GM21526 (cell line): ENCODE measurements around the gene ASB4.
"Not testable (repeated sequence)": the region's sequence is repeated elsewhere in the genome, so short reads cannot be mapped to it uniquely, and the experiment has no call there.

Source experiments
- ATAC-seq: cut with Tn5 transposase; IDR thresholded peaks from one replicate; pipeline ENCODE4 v1.9.1; 2021; ENCODE audit warnings: moderate library complexity; ENCODE audit not compliant: unreplicated experiment, low FRiP score

ASB4 gene

GRCh38 chr7:95485391-95486123, at the start of gene ASB4:
Gene ASB4 (plus strand): TSS chr7:95485943. CDS start chr7:95485972, 29 bp downstream.
- ATAC-seq: no peak

GRCh38 chr7:95436407-95436806, 49.3 kb upstream of the ASB4 start:
- no peak for ATAC-seq

- no peak for ATAC-seq
Measured at GRCh38 chr7:95440394-95441038, 45.2 kb upstream of the ASB4 start.

GRCh38 chr7:95441042-95441823, 44.5 kb upstream of the ASB4 start:
- ATAC-seq: no peak

GRCh38 chr7:95444796-95445195, 40.9 kb upstream of the ASB4 start:
- ATAC-seq: no peak

GRCh38 chr7:95446618-95447017, 39.1 kb upstream of the ASB4 start:
- no peak for ATAC-seq

- no peak for ATAC-seq
Measured at GRCh38 chr7:95454438-95455045, 31.2 kb upstream of the ASB4 start.

GRCh38 chr7:95457947-95458346, 27.8 kb upstream of the ASB4 start:
- ATAC-seq: no peak

GRCh38 chr7:95460653-95461052, 25.1 kb upstream of the ASB4 start:
- ATAC-seq: not testable (repeated sequence)

- ATAC-seq: no peak
Measured at GRCh38 chr7:95467912-95468607, 17.7 kb upstream of the ASB4 start.

- no peak for ATAC-seq
Measured at GRCh38 chr7:95469187-95469586, 16.6 kb upstream of the ASB4 start.

GRCh38 chr7:95469848-95470247, 15.9 kb upstream of the ASB4 start:
- ATAC-seq: no peak

- peak; percentile 99 for ATAC-seq
Measured at GRCh38 chr7:95470452-95470851, 15.3 kb upstream of the ASB4 start.

GRCh38 chr7:95471071-95471470, 14.7 kb upstream of the ASB4 start:
- ATAC-seq: no peak

GRCh38 chr7:95472581-95473161, 13.1 kb upstream of the ASB4 start:
- no peak for ATAC-seq

- ATAC-seq: no peak
Measured at GRCh38 chr7:95473276-95473985, 12.3 kb upstream of the ASB4 start.

- ATAC-seq: no peak
Measured at GRCh38 chr7:95476072-95476847, 9.5 kb upstream of the ASB4 start.

GRCh38 chr7:95476904-95477594, 8.7 kb upstream of the ASB4 start:
- peak; percentile 57 for ATAC-seq
